SK-N-SH (cell line): ENCODE measurements around the gene CLIC3. TPM values are rescaled to one million over a fixed set of nuclear protein-coding genes. Genes with fewer than 3 reads are reported as not detected.

Experiments used
- CTCF ChIA-PET: fragments of 300-600, 350-600 bp; formaldehyde crosslinking; extraction: SDS; loops from one replicate; lab custom pipeline; 2021; lab: Yijun Ruan, JAX
- POLR2A ChIA-PET: fragments of 350-600 bp; sonication (Branson Sonifier 250); formaldehyde crosslinking; extraction: SDS; loops from one replicate; lab custom pipeline; 2020; ENCODE audit warnings: antibody characterized with exemption, inconsistent platforms; lab: Yijun Ruan, JAX
- DNase-seq: peaks from one replicate; pipeline ENCODE4 v3.0.0; 2012
- H2AFZ ChIP-seq: fragments of 200-600 bp; sonication (generic); 2 replicates; pipeline ENCODE4 v1.8.1; 2016; ENCODE audit warnings: antibody characterized with exemption, mild to moderate bottlenecking, low read depth
- H3F3A ChIP-seq: fragments of 200-600 bp; sonication (generic); replicated peaks from 2 replicates; pipeline ENCODE3; 2016; ENCODE audit warnings: antibody characterized with exemption, mild to moderate bottlenecking; ENCODE audit not compliant: insufficient read depth
- H3K27ac ChIP-seq, 2 experiments: fragments of 200-500 bp in 1 of 2; fragments of 200-600 bp in 1 of 2; sonication (Bioruptor generic) in 1 of 2; sonication (generic), shearing (Covaris generic) in 1 of 2; 2 replicates each; pipeline versions ENCODE4 v1.5.1 to v1.6.1; 2014 to 2016; ENCODE audit warnings: low read depth in 2 of 2, inconsistent platforms in 1 of 2, low read length in 1 of 2, mild to moderate bottlenecking in 1 of 2, mixed read lengths in 1 of 2
- H3K27me3 ChIP-seq: fragments of 200-600 bp; sonication (generic), shearing (Covaris generic); 2 replicates; pipeline ENCODE4 v1.6.1; 2016; ENCODE audit warnings: mixed run types; ENCODE audit not compliant: insufficient read depth
- H3K36me3 ChIP-seq, 2 experiments: fragments of 200-500 bp in 1 of 2; fragments of 200-600 bp in 1 of 2; sonication (Bioruptor generic) in 1 of 2; sonication (generic) in 1 of 2; replicated peaks in 1 of 2; 2 replicates each; pipeline versions ENCODE3 to v1.5.1; 2014 to 2016; ENCODE audit warnings: low read length in 1 of 2, mild to moderate bottlenecking in 1 of 2; ENCODE audit not compliant: insufficient read depth in 2 of 2, control insufficient read depth in 1 of 2
- H3K4me1 ChIP-seq, 2 experiments: fragments of 200-500 bp in 1 of 2; fragments of 200-600 bp in 1 of 2; sonication (Bioruptor generic) in 1 of 2; sonication (generic), shearing (Covaris generic) in 1 of 2; 2 replicates each; pipeline versions ENCODE4 v1.5.1 to v1.6.1; 2014 to 2016; ENCODE audit warnings: low read depth in 1 of 2, low read length in 1 of 2, mixed run types in 1 of 2; ENCODE audit not compliant: insufficient read depth in 2 of 2, control insufficient read depth in 1 of 2
- H3K4me2 ChIP-seq: fragments of 200-600 bp; sonication (generic), shearing (Covaris generic); 2 replicates; pipeline ENCODE4 v1.6.1; 2017; ENCODE audit warnings: mixed run types
- H3K4me3 ChIP-seq, 2 experiments: fragments of 200-500 bp in 1 of 2; fragments of 200-600 bp in 1 of 2; sonication (Bioruptor generic) in 1 of 2; sonication (generic), shearing (Covaris generic) in 1 of 2; 2 replicates each; pipeline versions ENCODE4 v1.5.1 to v1.8.1; 2014 to 2016; ENCODE audit warnings: low read depth in 2 of 2, inconsistent platforms in 1 of 2, low read length in 1 of 2, mild to moderate bottlenecking in 1 of 2, mixed read lengths in 1 of 2, moderate library complexity in 1 of 2
- H3K79me2 ChIP-seq: fragments of 200-600 bp; sonication (generic); 2 replicates; pipeline ENCODE4 v1.8.1; 2017; ENCODE audit warnings: mild to moderate bottlenecking; ENCODE audit not compliant: insufficient read depth
- H3K9ac ChIP-seq: fragments of 200-600 bp; sonication (generic); 2 replicates; pipeline ENCODE4 v1.6.1; 2017; ENCODE audit warnings: mixed run types
- H3K9me2 ChIP-seq: fragments of 200-600 bp; sonication (generic); 2 replicates; pipeline ENCODE4 v1.6.1; 2017; ENCODE audit warnings: mixed run types
- H3K9me3 ChIP-seq: fragments of 200-600 bp; sonication (generic); 2 replicates; pipeline ENCODE4 v1.6.1; 2017; ENCODE audit warnings: mixed run types, mild to moderate bottlenecking, moderate library complexity
- H4K20me1 ChIP-seq: fragments of 200-600 bp; sonication (generic); 2 replicates; pipeline ENCODE4 v1.6.1; 2017; ENCODE audit warnings: mild to moderate bottlenecking, mixed run types; ENCODE audit not compliant: insufficient read depth
- FOXJ3 ChIP-seq: sonication (generic); formaldehyde crosslinking; IDR thresholded peaks from 2 replicates; pipeline ENCODE4 v1.5.1; 2020; ENCODE audit warnings: mild to moderate bottlenecking, missing genetic modification reagents
- IRF3 ChIP-seq: fragments of 150-350 bp; IDR thresholded peaks from 2 replicates; pipeline ENCODE4 v1.6.1; 2016; ENCODE audit warnings: mild to moderate bottlenecking, low read depth, low read length
- RAD21 ChIP-seq: IDR thresholded peaks from 2 replicates; pipeline ENCODE4 v1.6.1; 2012; ENCODE audit warnings: mild to moderate bottlenecking, low read length
- RFX5 ChIP-seq: IDR thresholded peaks from 2 replicates; pipeline ENCODE4 v1.6.1; 2012; ENCODE audit warnings: mild to moderate bottlenecking, improper control_type of control experiment, low read length
- SIN3A ChIP-seq: IDR thresholded peaks from 2 replicates; pipeline ENCODE4 v1.6.1; 2012; ENCODE audit warnings: low read depth, mild to moderate bottlenecking, low read length, moderate library complexity, borderline replicate concordance
- TCF12 ChIP-seq: IDR thresholded peaks from 2 replicates; pipeline ENCODE4 v1.4.0; 2012
- WGBS: methylation state at CpG from one replicate; pipeline ENCODE4 v1.1.6; 2017; ENCODE audit warnings: low lambda C conversion rate; 5-methylcytosine and 5-hydroxymethylcytosine counted together
- polyA plus RNA-seq, 3 experiments: library from polyadenylated mRNA; depleted of rRNA; stranded (reverse); fragments of >200 nt; gene quantifications; 2 replicates each; pipeline ENCODE4 v1.2.3, GENCODE V29; 2012
- TF ChIP-seq, protein P1 (sequence below): fragments of 200-600 bp; sonication (generic); IDR thresholded peaks from 2 replicates; pipeline ENCODE4 v1.6.1; 2017; ENCODE audit warnings: antibody characterized with exemption, mild to moderate bottlenecking, moderate library complexity
- TF ChIP-seq, protein P2 (sequence below): fragments of 150-350 bp; IDR thresholded peaks from 2 replicates; pipeline ENCODE4 v1.6.1; 2017; ENCODE audit warnings: antibody characterized with exemption, low read length, low read depth, borderline replicate concordance

The CLIC3 gene
- polyA plus RNA-seq, 1 of the 3 experiments (the other 2 are of a cell fraction): 1.0 TPM

DNA sequence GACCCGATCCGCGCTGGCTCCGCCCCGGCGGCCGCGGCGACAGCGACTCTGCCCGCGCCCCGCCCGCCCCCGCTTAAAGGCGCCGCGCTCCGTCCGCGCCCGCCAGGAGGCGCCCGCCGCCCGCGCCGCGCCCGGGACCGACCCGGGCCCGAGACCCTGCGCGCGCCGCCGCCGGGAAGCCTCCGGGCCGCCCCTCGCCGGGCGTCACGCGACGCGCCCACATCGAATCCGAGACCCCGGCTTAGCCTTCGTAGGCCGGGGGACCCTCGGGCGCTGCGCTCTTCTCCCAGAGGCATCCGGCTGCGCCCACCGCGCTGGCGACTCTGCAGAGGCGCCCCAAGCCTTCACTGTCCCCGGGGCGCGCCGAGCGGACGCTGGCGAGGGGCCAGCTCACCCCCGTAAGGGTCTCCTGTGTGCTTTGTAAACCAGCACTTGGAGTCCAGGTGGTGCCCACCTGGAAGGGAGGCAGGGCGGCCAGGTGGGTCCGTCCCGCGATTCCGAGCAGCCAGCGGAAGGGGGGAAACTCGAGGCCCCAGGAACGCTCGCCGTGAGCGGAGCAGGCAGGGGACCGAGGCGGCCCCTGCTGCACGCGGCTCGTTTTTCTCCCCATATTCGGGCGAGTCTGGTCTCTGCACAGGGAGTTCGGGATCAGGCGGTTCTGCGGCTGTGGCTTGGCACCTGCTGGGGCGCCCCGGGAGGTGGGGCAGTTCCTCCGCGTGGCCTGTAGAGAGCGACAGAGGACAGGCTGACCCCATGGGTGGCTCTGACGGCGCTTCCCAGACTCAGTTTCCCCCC lies 32.1 kb upstream of the CLIC3 start:
- no peak for TF ChIP-seq FOXJ3
- TF ChIP-seq, protein P1, sequence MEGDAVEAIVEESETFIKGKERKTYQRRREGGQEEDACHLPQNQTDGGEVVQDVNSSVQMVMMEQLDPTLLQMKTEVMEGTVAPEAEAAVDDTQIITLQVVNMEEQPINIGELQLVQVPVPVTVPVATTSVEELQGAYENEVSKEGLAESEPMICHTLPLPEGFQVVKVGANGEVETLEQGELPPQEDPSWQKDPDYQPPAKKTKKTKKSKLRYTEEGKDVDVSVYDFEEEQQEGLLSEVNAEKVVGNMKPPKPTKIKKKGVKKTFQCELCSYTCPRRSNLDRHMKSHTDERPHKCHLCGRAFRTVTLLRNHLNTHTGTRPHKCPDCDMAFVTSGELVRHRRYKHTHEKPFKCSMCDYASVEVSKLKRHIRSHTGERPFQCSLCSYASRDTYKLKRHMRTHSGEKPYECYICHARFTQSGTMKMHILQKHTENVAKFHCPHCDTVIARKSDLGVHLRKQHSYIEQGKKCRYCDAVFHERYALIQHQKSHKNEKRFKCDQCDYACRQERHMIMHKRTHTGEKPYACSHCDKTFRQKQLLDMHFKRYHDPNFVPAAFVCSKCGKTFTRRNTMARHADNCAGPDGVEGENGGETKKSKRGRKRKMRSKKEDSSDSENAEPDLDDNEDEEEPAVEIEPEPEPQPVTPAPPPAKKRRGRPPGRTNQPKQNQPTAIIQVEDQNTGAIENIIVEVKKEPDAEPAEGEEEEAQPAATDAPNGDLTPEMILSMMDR: peak; percentile 7; the same call in 1 of the 2 replicates
- TF ChIP-seq RAD21: peak; percentile 27; the same call in 1 of the 2 replicates
- TF ChIP-seq, protein P2, sequence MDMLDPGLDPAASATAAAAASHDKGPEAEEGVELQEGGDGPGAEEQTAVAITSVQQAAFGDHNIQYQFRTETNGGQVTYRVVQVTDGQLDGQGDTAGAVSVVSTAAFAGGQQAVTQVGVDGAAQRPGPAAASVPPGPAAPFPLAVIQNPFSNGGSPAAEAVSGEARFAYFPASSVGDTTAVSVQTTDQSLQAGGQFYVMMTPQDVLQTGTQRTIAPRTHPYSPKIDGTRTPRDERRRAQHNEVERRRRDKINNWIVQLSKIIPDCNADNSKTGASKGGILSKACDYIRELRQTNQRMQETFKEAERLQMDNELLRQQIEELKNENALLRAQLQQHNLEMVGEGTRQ: no peak
- TF ChIP-seq TCF12: no peak
- no peak for TF ChIP-seq IRF3
- TF ChIP-seq SIN3A: no peak
- TF ChIP-seq RFX5: no peak
- no peaks in the 10 kb centered on the region for H3F3A ChIP-seq
- peak overlapping the region in 1 of 2 experiments; percentile 43; a peak in 2 of 4 replicates for H3K27ac ChIP-seq
- H3K36me3 ChIP-seq: no peaks in the 10 kb centered on the region
- H4K20me1 ChIP-seq: no peaks in the 10 kb centered on the region
- 0 out of 2 replicates have a peak, but pooled peaks cover 3% of the 10 kb centered on the region for H3K79me2 ChIP-seq
- peaks cover 5 to 49% of the 10 kb centered on the region in 2 experiments; a peak in 1 of 4 replicates for H3K4me1 ChIP-seq
- H2AFZ ChIP-seq: no peak overlapping the region
- H3K9me2 ChIP-seq: no peaks in the 10 kb centered on the region
- WGBS: under 1% methylated on average over 15 of the region's 98 CpGs
- no peak overlapping the region for H3K9ac ChIP-seq
- ChIA-PET CTCF (interaction anchor here (0.6 to 15.1 kb wide), 54 partner anchors 9 to 357 kb away, joined by 3 to 350 read pairs (median 5); partner anchors contain the start of genes AJM1, C8G, CLIC3 and FBXW5), POLR2A (interaction anchor here (1.1 to 1.4 kb wide), 3 partner anchors 27 to 80 kb away, joined by 3 to 5 read pairs (median 4); no protein-coding TSS in a partner anchor)
- no peaks in the 10 kb centered on the region for H3K9me3 ChIP-seq
- peak overlapping the region; percentile 62 to 73 for H3K4me3 ChIP-seq
- H3K27me3 ChIP-seq: no peaks in the 10 kb centered on the region
- DNase-seq: peak; percentile 91
- peak overlapping the region; percentile 99 for H3K4me2 ChIP-seq
